NCI-H82 treated with DMSO at 0.1 percent for 48 hours (cell line): ENCODE results near the gene CCNT1.
A peak's percentile ranks its signal among the peaks of the same experiment; 100 is the strongest.
"Not testable (repeated sequence)": the region's sequence is repeated elsewhere in the genome, so short reads cannot be mapped to it uniquely, and the experiment has no call there.

Source experiments
- DNase-seq: peaks from one replicate; lab custom pipeline; 2025; ENCODE audit not compliant: unreplicated experiment; lab: John Stamatoyannopoulos, UW

CCNT1 gene

DNA sequence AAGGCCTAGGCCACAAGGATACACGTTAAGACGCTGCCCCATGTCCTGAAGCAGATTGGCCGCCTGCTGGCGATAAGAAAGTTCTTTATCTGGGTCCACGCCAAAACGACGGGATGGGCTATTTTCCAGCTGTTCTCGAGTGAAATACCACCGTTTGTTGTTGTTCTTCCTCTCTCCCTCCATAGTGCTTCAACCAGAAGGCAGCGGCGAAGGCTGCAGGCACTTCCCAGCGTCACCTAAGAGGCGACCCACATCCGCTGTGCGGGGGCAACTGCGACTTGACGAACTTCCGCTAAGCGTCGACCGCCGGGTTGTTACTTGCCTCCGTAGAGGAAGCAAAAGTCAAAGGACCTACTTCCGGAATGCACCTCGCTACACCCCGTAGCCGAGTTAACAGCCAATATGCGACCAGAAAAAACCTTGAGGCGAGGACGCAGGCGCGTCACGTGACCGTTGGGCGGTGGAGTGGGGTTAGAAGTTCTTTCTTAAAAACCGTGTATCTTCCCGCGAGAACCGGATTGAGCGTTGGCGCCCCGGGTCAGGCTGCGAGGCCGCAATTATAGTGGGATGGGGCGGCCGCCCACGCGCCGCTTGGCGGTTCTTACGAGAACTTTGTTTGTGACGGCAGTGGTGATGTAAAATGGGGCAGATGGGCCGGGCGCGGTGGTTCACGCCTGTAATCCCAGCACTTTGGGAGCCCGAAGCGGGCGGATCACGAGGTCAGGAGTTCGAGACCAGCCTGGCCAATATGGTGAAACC is at the start of gene CCNT1:
Gene CCNT1, minus strand, starts transcription at position 215 of the 759 bp plus-strand sequence. Its CDS starts 32 bp downstream, at position 183.
- peak; percentile 98 for DNase-seq

DNA sequence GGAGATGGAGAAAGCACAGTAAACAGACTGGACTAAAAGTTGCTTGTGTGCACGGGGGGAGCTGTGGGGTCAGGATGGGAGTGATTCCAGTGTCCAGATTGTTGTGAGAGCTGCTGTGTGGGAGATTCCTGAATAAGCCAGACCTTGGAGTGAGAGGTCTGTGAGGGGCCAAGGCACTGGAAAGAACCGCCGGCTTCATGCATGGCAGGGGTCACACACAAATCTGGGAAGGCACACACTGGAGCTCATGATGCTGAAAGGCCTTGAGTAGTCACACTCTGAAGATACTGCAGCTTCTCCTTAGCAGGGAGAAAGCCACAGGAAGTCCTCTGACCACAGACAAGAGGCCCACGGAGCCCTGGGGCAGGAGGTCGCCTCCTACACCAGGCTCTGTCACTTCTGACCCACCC is 49.3 kb upstream of the CCNT1 start:
- no peak for DNase-seq

DNA sequence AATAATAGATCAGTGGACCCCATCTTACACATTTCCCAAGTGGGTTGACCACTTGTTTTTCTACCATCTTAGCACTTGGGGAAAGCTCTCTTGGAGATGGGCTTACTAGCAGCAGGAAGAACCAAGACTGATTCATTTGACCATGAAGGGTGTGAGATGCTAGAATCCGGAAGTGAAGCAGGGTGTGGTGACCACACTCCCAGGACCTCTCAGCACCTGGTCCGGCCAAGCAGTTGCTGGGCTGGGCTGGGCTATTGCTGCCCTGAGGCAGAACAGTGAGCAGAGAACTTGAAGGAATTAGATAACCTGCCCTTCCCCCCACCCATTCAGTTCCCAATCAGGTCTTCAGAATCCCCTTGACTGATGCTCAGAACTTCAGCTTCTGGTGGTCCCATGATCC is 48.0 kb upstream of the CCNT1 start:
- no peak for DNase-seq

DNA sequence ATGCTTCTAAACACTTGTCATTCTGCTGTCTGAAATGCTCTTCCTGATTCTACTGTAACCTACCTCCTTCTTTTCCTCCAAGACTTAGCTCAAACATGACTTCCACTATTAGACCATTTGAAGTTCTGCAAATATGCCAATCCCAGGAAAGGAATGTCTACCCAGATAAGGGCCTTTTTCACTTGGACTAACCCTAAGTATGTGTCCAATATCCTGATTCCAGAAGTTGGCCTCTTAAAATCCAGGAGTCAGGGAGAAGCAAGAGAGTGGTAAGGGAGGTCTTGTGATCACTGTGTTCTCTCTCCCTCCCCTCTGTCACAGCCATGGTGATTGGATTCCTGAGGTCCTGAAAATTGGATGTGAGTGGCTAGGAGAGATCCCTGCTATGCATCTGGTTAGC is 42.2 kb upstream of the CCNT1 start:
- no peak for DNase-seq

DNA sequence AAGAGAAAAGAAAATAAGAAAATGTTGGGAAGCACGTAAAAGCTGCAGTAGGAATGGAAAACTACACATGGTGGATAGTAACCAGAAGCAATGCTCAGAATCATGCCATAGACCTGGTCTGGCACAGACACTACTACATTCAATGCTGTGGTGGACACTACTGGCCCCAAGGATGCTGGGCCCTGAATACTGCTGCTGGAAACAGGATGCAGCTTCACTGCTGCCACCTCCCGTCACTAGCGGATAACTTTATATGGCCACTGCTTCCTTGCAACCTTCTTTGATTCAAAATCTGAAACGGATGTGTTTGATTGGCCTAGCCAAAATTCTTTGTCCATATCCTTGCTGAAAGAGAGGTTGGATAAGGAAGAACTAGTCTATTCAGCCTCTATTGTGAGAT is 41.7 kb upstream of the CCNT1 start:
- DNase-seq, result no peak

DNA sequence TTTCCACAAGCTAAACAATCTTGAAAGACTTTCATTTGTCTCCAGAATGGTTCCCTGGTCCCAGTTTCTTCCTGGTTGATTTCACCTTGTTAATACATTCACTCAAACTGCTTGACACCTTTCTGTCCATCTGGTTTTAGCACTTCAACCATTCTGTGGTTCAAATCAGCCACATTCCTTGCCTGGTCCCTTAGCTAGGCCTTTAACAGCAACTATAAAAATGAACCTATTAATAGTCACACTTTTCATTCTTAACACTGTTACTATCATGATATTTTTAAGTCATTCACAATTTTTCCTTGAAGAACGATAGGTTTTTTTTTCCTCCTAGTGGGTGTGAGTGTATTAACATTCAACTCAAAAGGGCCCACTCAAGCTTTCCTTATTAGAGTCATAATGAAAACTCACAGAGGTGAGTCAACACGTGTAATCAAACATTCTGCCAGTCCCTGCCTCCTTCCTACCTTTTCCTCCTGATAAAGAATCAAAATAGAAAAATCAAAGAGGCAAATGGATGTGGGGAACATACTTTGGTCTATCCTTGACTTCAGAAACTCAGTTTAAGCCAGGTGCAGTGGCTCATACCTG is 34.4 kb upstream of the CCNT1 start:
- no peak for DNase-seq

DNA sequence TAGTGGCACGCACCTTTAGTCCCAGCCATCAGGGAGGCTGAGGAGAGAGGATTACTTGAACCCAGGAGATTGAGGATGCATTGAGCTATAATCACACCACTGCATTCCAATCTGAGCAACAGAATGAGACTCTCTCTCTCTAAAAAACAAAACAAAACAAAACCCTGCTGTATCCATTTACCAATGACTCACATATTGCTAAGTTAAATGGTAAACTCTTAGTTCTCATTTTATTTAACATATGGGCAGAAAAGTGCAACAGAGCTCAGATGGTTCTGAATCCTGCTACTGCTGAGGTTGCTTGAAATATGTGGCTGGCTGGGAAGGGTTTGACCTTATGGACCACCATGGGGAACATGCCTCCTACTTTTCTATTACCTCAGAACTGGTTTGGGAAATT is 33.7 kb upstream of the CCNT1 start:
- no peak for DNase-seq

DNA sequence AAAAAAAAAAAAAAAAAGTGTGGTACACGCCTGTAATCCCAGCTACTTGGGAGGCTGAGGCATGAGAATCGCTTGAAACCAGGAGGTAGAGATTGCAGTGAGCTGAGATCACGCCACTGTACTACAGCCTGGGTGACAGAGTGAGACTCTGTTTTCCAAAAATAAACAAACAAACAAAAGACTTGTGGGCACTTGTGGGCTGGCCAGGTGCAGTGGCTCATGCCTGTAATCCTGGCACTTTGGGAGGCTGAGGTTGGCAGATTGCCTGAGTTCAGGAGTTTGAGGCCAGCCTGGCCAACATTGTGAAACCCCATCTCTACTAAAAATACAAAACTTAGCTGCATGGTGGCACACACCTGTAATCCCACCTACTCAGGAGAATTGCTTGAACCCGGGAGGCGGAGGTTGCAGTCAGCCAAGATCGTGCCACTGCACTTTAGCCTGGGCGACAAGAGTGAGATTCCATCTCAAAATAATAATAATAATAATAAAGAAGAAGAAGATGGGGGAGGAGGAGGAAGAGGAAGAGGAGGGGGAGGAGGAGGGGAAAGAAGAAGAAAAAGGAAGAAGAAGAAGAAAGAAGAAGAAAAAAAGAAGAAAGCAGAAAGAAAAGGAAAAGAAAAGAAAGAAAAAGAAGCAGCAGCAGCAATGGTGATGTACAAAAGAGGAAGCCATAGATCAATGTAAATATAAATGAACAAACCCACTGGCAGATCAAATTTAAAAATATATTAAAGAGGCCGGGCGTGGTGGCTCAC is 27.9 kb upstream of the CCNT1 start:
- no peak for DNase-seq

DNA sequence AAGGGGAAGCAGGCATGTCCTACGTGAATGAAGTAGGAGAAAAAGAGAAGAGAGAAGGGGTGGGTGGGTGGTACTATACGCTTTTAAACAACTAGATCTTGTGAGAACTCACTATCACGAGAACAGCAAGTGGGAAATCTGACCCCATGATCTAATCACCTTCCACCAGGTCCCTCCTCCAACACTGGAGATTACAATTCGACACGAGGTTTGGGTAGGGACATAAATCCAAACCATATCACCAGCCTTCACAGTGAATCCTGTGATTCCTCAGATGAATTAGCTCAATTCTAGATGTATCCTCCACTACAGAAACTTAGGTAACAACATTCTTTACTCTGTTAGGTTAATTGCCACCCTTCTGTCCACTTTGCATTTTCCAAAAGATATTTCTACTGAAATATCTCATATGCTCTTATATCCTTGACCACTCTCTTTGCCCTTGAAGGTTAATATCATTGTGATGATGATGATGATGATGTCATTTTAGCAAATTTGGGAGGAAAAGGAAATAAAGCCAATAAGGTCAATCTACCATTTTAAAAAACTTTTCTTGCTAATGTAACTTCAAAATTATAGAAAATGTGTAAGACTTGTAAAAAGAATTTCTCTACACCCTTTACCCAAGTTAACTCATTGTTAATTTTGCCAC is 23.2 kb upstream of the CCNT1 start:
- DNase-seq, result no peak

DNA sequence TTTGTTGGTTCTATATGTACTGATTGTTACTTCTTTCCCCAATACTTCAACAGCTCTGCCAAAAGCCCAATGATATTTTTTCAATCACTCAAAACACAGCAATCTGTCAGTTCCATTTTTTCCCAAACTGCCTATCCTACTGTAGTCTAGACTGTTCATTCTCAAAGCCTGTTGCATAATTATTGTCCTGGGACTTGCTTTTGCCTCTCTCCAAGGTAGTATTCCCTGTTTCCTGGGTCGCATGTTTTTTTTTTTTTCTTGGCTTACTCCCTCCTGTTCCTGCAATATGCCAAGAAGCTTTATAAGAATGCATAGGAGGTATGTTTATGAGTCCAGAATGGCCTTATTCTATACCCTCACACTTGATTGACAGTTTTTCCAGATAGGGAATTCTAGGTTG is 19.9 kb upstream of the CCNT1 start:
- DNase-seq, result no peak

DNA sequence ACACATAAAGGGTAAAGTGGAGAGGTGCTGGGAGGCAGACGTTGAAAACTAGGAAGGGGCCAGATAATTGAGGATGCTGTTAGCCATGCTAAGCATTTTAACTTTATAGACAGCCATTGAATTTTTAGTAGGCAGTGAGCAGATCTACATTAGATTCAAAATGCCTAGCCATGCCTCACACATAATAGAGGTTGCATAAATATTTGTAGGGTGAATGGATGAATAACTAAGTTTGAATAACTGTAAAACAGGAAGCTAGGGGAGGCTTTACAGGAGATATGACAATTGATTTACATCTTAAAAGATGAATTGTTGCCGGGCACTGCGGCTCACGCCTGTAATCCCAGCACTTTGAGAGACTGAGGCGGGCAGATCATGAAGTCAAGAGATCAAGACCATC is 12.3 kb upstream of the CCNT1 start:
- DNase-seq, result no peak

DNA sequence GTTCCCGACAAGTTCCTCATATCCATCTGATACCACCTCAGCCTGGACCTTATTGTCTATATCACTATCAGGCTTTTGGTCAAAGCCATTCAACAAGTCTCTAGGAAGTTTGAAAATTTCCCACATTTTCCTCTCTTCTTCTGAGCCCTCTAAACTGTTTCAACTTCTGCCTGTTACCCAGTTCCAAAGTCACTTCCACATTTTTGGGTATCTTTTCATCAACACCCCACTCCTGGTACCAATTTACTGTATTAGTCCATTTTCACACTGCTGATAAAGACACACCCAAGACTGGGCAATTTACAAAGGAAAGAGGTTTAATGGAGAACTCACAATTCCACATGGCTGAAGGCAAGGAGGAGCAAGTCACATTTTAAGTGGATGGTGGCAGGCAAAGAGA is 4.2 kb upstream of the CCNT1 start:
- not testable (repeated sequence) for DNase-seq

DNA sequence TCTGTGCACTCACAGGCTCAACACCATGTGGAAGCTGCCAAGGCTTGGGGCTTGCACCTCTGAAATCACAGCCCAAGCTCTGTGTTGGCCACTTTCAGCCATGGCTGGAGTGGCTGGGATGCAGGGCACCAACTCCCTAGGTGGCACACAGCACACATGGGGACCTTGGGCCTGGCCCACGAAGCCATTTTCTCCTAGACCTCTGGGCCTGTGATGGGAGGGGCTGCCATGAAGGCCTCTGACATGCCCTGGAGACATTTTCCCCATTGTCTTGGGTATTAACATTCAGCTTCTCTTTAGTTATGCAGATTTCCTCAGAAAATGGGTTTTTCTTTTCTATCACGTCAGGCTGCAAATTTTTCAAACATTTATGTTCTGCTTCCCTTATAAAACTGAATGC is 3.7 kb upstream of the CCNT1 start:
- DNase-seq, result not testable (repeated sequence)

DNA sequence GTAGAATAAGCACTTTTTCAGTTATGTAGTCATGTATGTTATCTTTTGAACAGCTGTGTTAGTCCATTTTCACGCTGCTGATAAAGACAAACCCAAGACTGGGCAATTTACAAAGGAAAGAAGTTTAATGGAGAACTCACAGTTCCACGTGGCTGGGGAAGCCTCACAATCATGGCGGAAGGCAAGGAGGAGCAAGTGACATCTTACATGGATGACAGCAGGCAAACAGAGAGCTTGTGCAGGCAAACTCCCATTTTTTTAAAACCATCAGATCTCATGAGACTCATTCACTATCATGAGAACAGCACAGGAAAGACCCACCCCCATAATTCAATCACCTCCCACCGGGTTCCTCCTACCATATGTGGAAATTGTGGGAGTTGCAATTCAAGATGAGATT is 2.5 kb upstream of the CCNT1 start:
- DNase-seq, result not testable (repeated sequence)

DNA sequence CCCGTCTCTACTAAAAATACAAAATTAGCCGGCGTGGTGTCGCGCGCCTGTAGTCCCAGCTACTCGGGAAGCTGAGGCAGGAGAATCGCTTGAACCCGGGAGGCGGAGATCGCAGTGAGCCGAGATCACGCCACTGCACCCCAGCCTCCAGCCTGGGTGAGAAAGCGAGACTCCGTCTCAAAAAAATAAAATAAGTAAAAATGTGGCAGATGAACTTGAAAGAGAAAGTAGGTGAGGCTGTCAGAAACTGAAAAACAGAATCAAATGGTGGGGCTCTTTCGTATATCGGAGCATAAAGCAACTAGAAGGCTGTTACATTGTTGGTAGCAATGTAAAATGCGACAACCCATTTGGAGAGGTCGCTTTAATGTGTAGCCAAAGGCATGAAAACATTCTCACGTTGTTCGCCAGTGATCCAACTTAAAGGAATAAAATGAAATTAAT is 767 bp upstream of the CCNT1 start:
- no peak for DNase-seq

DNA sequence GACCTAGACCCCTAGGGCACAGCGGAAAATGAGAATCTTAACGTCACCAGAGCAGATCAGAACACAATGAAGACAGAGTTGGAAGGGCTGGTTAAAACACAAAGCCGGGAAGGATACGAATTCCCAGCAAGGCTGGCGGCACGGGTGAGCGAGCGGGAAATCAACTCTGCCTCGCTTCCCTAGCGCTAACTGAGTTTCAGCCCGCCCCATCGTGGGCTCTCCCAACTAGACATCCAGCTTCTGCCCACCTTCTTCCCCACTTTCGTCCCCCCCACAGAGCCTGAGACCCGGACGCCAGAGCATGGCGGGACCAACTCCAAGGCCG is 377 bp downstream of the CCNT1 start:
- no peak for DNase-seq

DNA sequence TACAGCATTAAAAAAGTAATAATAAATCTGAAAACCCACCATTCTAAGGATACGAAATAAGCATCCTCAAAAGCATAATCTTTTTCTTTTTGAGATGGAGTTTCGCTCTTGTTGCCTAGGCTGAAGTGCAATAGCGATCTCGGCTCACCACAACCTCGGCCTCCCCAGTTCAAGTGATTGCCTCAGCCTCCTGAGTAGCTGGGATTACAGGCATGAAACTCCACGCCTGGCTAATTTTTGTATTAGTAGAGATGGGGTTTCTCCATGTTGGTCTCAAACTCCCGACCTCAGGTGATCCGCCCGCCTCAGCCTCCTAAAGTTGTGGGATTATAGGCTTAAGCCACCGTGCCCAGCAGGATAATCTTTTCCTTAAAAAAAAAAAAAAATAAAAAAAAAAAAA is 4.3 kb downstream of the CCNT1 start:
- peak; percentile 53 for DNase-seq

DNA sequence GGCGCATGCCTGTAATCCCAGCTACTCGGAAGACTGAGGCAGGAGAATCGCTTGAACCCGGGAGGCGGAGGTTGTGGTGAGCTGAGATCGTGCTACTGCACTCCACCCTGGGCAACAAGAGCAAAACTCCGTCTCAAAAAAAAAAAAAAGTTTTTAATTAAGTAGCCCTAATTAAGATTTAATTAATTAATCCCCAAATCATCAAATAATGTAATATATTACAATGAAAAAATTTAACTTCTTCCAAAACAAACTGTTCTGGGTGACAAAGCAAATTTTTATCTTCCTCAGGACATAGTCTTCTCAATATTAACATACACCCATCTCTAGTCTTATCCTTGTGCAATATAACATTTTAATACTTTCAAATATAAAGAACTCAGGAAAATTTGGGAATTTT is 17.7 kb downstream of the CCNT1 start:
- DNase-seq, result not testable (repeated sequence)

DNA sequence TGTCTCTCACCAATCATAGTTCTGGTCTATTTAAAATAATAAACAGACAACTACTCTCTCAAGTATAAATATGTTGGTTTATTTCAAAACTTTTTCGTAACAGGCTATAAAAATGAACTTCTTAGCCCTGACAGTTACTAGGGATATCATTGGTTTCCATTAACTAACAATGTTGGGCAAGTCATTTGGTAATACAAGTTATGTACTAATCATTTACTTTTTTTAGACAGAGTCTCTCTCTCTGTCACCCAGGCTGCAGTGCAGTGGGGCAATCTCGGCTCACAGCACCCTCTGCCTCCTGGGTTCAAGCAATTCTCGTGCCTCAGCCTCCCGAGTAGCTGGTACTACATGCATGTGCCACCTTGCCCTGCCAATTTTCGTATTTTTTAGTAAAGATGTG is 19.9 kb downstream of the CCNT1 start:
- no peak for DNase-seq

DNA sequence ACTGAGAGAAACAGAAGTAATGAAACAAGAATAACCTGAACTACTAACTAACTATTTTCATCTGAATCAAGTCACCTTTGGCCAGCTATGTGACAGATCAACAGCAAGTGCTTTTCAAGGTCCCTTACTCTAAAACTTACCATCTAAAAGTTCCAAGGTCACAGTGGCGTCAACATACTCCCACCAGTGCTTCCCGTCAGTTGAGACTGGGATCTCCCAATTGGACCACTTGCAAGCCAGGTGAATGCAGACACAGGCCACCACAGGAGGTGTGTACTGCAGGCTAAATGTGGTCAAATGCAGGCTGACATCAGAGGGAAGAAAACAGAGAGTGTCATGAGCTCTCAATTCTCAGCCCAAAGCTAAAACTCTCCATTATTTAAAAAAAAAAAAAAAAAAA is 20.6 kb downstream of the CCNT1 start:
- no peak for DNase-seq

DNA sequence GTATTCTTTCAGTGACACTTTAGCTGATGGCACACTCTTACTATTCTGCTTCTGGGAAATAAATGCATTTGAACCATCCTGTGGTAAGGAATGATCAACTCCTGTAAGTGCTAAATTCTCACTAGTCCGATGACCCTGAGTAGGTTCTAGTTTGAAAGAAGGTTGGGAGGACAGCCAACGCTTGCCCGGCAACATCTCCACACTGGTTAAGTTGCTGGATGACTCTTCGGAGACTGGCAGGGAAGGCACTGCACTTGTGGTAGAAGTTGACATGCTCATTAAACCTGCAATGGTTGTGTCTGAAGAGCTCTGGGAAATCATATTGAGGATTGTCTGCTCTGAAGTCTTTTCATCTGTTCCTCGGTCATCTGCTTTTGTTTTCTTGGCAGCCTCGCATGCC is 22.5 kb downstream of the CCNT1 start:
- DNase-seq, result no peak

DNA sequence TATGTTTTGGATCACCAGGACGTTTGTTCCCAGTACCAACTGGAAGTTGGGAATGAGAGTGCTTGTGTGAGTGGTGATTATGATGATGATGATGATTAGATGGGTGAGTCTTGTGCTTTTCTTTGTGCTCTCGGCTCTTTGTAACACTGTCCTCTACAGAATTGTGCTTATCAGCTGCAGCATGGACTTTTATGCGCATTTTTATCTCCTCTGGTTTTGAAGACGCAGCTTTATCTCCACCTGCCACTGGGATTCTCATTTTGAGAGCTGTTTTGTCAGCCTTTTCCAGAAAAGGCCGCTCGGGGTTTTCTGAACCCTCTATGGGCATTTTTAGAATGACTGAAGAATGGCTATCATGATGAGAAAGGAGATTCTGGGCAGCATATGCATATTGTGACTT is 22.9 kb downstream of the CCNT1 start:
- DNase-seq, result no peak
